NCI-H1105 (cell line): ENCODE data around the gene MCC.
A peak's percentile ranks its signal among the peaks of the same experiment; 100 is the strongest.

Source experiments
- DNase-seq: peaks from one replicate; lab custom pipeline; 2025; lab: John Stamatoyannopoulos, UW

Gene MCC

GRCh38 chr5:113317636-113318035 is 170.6 kb downstream of the MCC start:
- DNase-seq: no peak

- DNase-seq: no peak
Observed at GRCh38 chr5:113311301-113311700, 177.0 kb downstream of the MCC start.

- no peak for DNase-seq
Observed at GRCh38 chr5:113302120-113302519, 186.1 kb downstream of the MCC start.

- DNase-seq: no peak
Observed at GRCh38 chr5:113299591-113299990, 188.7 kb downstream of the MCC start.

- DNase-seq: no peak
Observed at GRCh38 chr5:113296676-113297075, 191.6 kb downstream of the MCC start.

- no peak for DNase-seq
Observed at GRCh38 chr5:113295111-113295539, 193.1 kb downstream of the MCC start.

GRCh38 chr5:113294311-113295110 is 193.7 kb downstream of the MCC start:
- peak; percentile 61 for DNase-seq

GRCh38 chr5:113293975-113294310 is 194.3 kb downstream of the MCC start:
- no peak for DNase-seq

GRCh38 chr5:113293068-113293974 is 194.9 kb downstream of the MCC start:
- DNase-seq: no peak

- no peak for DNase-seq
Observed at GRCh38 chr5:113292462-113292861, 195.8 kb downstream of the MCC start.

- DNase-seq: no peak
Observed at GRCh38 chr5:113283558-113283957, 204.7 kb downstream of the MCC start.

GRCh38 chr5:113282472-113282871 is 205.8 kb downstream of the MCC start:
- no peak for DNase-seq

- no peak for DNase-seq
Observed at GRCh38 chr5:113281194-113281593, 207.1 kb downstream of the MCC start.

- DNase-seq: no peak
Observed at GRCh38 chr5:113280541-113280940, 207.7 kb downstream of the MCC start.

GRCh38 chr5:113278976-113279375 is 209.3 kb downstream of the MCC start:
- DNase-seq: no peak

- DNase-seq: no peak
Observed at GRCh38 chr5:113276493-113276892, 211.8 kb downstream of the MCC start.

GRCh38 chr5:113276001-113276400 is 212.3 kb downstream of the MCC start:
- no peak for DNase-seq

- no peak for DNase-seq
Observed at GRCh38 chr5:113274836-113275414, 213.3 kb downstream of the MCC start.

- no peak for DNase-seq
Observed at GRCh38 chr5:113273948-113274347, 214.3 kb downstream of the MCC start.

- no peak for DNase-seq
Observed at GRCh38 chr5:113271745-113272454, 216.4 kb downstream of the MCC start.

- no peak for DNase-seq
Observed at GRCh38 chr5:113271015-113271414, 217.2 kb downstream of the MCC start.

GRCh38 chr5:113270086-113270485 is 218.2 kb downstream of the MCC start:
- no peak for DNase-seq
